GM23338 (cell line): ENCODE data around the gene ELAVL3. TPM values are rescaled to one million over a fixed set of nuclear protein-coding genes. Genes with fewer than 3 reads are reported as not detected.
"Not testable (repeated sequence)": the region's sequence is repeated elsewhere in the genome, so short reads cannot be mapped to it uniquely, and the experiment has no call there.

Source experiments
- ATAC-seq: fragments of 200-7000 bp; cut with Tn5 transposase; 3 replicates; pipeline ENCODE4 v1.9.1; 2020
- DNase-seq: peaks from one replicate; pipeline ENCODE4 v3.0.0-alpha.2; 2015; ENCODE audit warnings: low spot score
- H2AFZ ChIP-seq: fragments of 200-600 bp; sonication (generic); 2 replicates; pipeline ENCODE4 v1.8.0; 2016; ENCODE audit warnings: antibody characterized with exemption, mild to moderate bottlenecking, moderate library complexity
- H3F3A ChIP-seq: fragments of 200-600 bp; sonication (generic); replicated peaks from 2 replicates; pipeline ENCODE4 v1.8.0; 2017; ENCODE audit warnings: antibody characterized with exemption, mixed run types, low read depth
- H3K27ac ChIP-seq: fragments of 200-600 bp; sonication (generic); 2 replicates; pipeline ENCODE4 v1.6.1; 2016; ENCODE audit warnings: low read depth
- H3K27me3 ChIP-seq: fragments of 200-600 bp; sonication (generic); 2 replicates; pipeline ENCODE4 v1.8.0; 2016; ENCODE audit warnings: mild to moderate bottlenecking, mixed run types, moderate library complexity; ENCODE audit not compliant: insufficient read depth
- H3K36me3 ChIP-seq: fragments of 200-600 bp; sonication (generic); 2 replicates; pipeline ENCODE4 v1.8.0; 2016; ENCODE audit warnings: mild to moderate bottlenecking; ENCODE audit not compliant: insufficient read depth
- H3K4me1 ChIP-seq: fragments of 200-600 bp; sonication (generic); 2 replicates; pipeline ENCODE4 v1.8.0; 2016; ENCODE audit warnings: mild to moderate bottlenecking, moderate library complexity; ENCODE audit not compliant: insufficient read depth
- H3K4me2 ChIP-seq: fragments of 200-600 bp; sonication (generic); 2 replicates; pipeline ENCODE4 v1.7.1; 2017; ENCODE audit warnings: mixed run types
- H3K4me3 ChIP-seq: fragments of 200-600 bp; sonication (generic); 2 replicates; pipeline ENCODE4 v1.6.1; 2016; ENCODE audit warnings: mixed run types
- H3K79me2 ChIP-seq: fragments of 200-600 bp; sonication (generic); replicated peaks from 2 replicates; pipeline ENCODE4 v1.8.0; 2017; ENCODE audit warnings: mild to moderate bottlenecking; ENCODE audit not compliant: insufficient read depth
- H3K9me2 ChIP-seq: fragments of 200-600 bp; sonication (generic); 2 replicates; pipeline ENCODE4 v1.8.0; 2017; ENCODE audit not compliant: insufficient read depth
- H4K20me1 ChIP-seq: fragments of 200-600 bp; sonication (generic); replicated peaks from 2 replicates; pipeline ENCODE4 v1.8.0; 2017; ENCODE audit warnings: mild to moderate bottlenecking; ENCODE audit not compliant: insufficient read depth
- H3K27ac Mint-ChIP-seq: 2 replicates; pipeline ENCODE4 v1.8.0; 2020; ENCODE audit warnings: inconsistent platforms, mild to moderate bottlenecking, moderate library complexity, mixed read lengths
- H3K27me3 Mint-ChIP-seq: 3 replicates; pipeline ENCODE4 v1.8.0; 2022; ENCODE audit warnings: low read depth, mild to moderate bottlenecking, moderate library complexity, mixed read lengths, inconsistent platforms; ENCODE audit not compliant: insufficient read depth, poor library complexity
- H3K36me3 Mint-ChIP-seq: 3 replicates; pipeline ENCODE4 v1.8.0; 2021; ENCODE audit warnings: low read depth, mild to moderate bottlenecking, inconsistent platforms, moderate library complexity, mixed read lengths
- H3K4me1 Mint-ChIP-seq: 3 replicates; pipeline ENCODE4 v1.8.0; 2020; ENCODE audit warnings: mild to moderate bottlenecking, inconsistent platforms, mixed read lengths
- H3K4me3 Mint-ChIP-seq: 3 replicates; pipeline ENCODE4 v1.8.0; 2021; ENCODE audit warnings: moderate library complexity, mild to moderate bottlenecking, inconsistent platforms, mixed read lengths
- H3K9me3 Mint-ChIP-seq: 3 replicates; pipeline ENCODE4 v1.8.0; 2020; ENCODE audit warnings: moderate library complexity, mild to moderate bottlenecking, inconsistent platforms, mixed read lengths
- CREB1 ChIP-seq: fragments of 250-450 bp; sonication (Bioruptor Pico); IDR thresholded peaks from 2 replicates; pipeline ENCODE4 v1.5.0; 2020; ENCODE audit warnings: low read depth, mild to moderate bottlenecking, moderate library complexity
- EZH2phosphoT487 ChIP-seq: fragments of 200-600 bp; sonication (generic); IDR thresholded peaks from one replicate; pipeline ENCODE4 v1.8.1; 2018; ENCODE audit warnings: antibody characterized with exemption; ENCODE audit not compliant: unreplicated experiment
- polyA plus RNA-seq: library from polyadenylated mRNA; unstranded; fragments of >200 nt; fragmentation: Nextera tagmentation; extraction: Ambion mirVana; gene quantifications from 2 replicates; pipeline ENCODE4 v1.2.1, GENCODE V29; 2016
- total RNA-seq: library from RNA; depleted of rRNA; stranded (reverse); fragments of >200 nt; shearing (Covaris generic); gene quantifications from 2 replicates; pipeline ENCODE4 v1.2.3, GENCODE V29; 2014
- TF ChIP-seq, protein P1 (sequence below): fragments of 250-450 bp; sonication (Bioruptor Pico); IDR thresholded peaks from 2 replicates; pipeline ENCODE4 v1.5.0; 2020; ENCODE audit warnings: mild to moderate bottlenecking, moderate library complexity
- TF ChIP-seq, protein P2 (sequence below): IDR thresholded peaks from one replicate; pipeline ENCODE4 v1.6.1; 2018; ENCODE audit warnings: antibody characterized with exemption; ENCODE audit not compliant: unreplicated experiment
- TF ChIP-seq, protein P3 (sequence below), 2 experiments: fragments of 200-600 bp in 1 of 2; sonication (generic) in 1 of 2; conservative IDR thresholded peaks; 2 replicates each; pipeline versions ENCODE4 v1.5.1 to v1.6.1; 2016 to 2017; ENCODE audit warnings: antibody characterized with exemption in 2 of 2, low read depth in 2 of 2, mild to moderate bottlenecking in 2 of 2, moderate library complexity in 1 of 2

ELAVL3 gene
- total and polyA plus RNA-seq, 2 experiments from 2014 or later = 0.45 to 1.2 TPM

DNA sequence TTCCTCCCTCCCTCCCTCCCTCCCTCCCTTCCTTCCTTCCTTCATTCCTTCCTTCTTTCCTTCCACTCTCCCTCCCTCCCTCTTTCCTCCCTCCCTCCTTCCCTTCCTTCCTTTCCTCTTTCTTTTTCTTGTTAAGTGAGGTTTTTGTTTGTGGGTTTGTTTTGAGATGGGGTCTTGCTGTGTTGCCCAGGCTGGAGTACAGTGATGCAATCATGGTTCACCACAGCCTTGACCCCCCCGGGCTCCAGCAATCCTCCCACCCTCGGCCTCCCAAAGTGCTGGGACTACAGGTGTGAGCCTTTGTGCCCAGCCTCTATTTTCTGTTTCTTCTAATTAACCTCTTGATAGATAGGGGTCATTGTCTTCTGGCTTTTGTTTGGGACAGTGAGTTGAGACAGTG lies 19.4 kb downstream of the ELAVL3 start:
- Mint-ChIP-seq H3K27me3 (peaks cover 1% of the 10 kb centered on the region), H3K4me3 (no peak overlapping the region), H3K9me3 (no peaks in the 10 kb centered on the region), H3K27ac (no peak overlapping the region), H3K4me1 (peaks cover 8% of the 10 kb centered on the region; the same call in 2 of the 3 replicates), H3K36me3 (no peaks in the 10 kb centered on the region)
- Histone ChIP-seq H3K4me2 (no peak overlapping the region), H3K79me2 (no peaks in the 10 kb centered on the region), H4K20me1 (no peaks in the 10 kb centered on the region), H3K4me1 (peaks cover 11% of the 10 kb centered on the region; the same call in 1 of the 2 replicates), H3K27ac (no peak overlapping the region), H3K36me3 (no peaks in the 10 kb centered on the region), H3K27me3 (no peaks in the 10 kb centered on the region), H2AFZ (no peak overlapping the region), H3K4me3 (no peak overlapping the region), H3F3A (0 out of 2 replicates have a peak, but pooled peaks cover 5% of the 10 kb centered on the region), H3K9me2 (no peaks in the 10 kb centered on the region)
- DNase-seq = no peak
- TF ChIP-seq CREB1 = no peak
- no peak for TF ChIP-seq EZH2phosphoT487
- TF ChIP-seq, protein P1, sequence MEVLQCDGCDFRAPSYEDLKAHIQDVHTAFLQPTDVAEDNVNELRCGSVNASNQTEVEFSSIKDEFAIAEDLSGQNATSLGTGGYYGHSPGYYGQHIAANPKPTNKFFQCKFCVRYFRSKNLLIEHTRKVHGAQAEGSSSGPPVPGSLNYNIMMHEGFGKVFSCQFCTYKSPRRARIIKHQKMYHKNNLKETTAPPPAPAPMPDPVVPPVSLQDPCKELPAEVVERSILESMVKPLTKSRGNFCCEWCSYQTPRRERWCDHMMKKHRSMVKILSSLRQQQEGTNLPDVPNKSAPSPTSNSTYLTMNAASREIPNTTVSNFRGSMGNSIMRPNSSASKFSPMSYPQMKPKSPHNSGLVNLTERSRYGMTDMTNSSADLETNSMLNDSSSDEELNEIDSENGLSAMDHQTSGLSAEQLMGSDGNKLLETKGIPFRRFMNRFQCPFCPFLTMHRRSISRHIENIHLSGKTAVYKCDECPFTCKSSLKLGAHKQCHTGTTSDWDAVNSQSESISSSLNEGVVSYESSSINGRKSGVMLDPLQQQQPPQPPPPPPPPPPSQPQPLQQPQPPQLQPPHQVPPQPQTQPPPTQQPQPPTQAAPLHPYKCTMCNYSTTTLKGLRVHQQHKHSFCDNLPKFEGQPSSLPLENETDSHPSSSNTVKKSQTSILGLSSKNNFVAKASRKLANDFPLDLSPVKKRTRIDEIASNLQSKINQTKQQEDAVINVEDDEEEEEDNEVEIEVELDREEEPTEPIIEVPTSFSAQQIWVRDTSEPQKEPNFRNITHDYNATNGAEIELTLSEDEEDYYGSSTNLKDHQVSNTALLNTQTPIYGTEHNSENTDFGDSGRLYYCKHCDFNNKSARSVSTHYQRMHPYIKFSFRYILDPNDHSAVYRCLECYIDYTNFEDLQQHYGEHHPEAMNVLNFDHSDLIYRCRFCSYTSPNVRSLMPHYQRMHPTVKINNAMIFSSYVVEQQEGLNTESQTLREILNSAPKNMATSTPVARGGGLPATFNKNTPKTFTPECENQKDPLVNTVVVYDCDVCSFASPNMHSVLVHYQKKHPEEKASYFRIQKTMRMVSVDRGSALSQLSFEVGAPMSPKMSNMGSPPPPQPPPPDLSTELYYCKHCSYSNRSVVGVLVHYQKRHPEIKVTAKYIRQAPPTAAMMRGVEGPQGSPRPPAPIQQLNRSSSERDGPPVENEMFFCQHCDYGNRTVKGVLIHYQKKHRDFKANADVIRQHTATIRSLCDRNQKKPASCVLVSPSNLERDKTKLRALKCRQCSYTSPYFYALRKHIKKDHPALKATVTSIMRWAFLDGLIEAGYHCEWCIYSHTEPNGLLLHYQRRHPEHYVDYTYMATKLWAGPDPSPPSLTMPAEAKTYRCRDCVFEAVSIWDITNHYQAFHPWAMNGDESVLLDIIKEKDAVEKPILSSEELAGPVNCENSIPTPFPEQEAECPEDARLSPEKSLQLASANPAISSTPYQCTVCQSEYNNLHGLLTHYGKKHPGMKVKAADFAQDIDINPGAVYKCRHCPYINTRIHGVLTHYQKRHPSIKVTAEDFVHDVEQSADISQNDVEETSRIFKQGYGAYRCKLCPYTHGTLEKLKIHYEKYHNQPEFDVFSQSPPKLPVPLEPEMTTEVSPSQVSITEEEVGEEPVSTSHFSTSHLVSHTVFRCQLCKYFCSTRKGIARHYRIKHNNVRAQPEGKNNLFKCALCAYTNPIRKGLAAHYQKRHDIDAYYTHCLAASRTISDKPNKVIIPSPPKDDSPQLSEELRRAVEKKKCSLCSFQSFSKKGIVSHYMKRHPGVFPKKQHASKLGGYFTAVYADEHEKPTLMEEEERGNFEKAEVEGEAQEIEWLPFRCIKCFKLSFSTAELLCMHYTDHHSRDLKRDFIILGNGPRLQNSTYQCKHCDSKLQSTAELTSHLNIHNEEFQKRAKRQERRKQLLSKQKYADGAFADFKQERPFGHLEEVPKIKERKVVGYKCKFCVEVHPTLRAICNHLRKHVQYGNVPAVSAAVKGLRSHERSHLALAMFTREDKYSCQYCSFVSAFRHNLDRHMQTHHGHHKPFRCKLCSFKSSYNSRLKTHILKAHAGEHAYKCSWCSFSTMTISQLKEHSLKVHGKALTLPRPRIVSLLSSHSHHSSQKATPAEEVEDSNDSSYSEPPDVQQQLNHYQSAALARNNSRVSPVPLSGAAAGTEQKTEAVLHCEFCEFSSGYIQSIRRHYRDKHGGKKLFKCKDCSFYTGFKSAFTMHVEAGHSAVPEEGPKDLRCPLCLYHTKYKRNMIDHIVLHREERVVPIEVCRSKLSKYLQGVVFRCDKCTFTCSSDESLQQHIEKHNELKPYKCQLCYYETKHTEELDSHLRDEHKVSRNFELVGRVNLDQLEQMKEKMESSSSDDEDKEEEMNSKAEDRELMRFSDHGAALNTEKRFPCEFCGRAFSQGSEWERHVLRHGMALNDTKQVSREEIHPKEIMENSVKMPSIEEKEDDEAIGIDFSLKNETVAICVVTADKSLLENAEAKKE (CRISPR knock-in tag) = no peak
- no peak for ATAC-seq

DNA sequence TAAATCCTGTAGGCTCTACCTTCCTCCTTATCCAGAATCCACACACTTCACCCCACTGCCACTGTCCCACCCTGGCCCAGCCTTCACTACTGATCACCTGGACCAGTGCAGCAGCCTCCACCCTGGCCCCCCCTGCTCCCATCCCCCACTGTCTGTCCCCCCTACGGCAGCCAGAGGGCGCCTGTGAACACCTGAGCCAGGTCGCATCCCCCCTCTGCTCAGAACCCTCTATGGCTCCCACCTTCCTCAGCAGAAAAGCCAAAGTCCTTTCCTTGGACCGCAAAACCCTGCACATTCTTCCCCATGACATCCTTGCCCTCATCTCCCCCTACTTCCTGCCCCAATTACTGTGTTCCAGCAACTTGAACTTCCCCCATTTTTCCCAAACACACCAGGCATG lies 20.6 kb downstream of the ELAVL3 start:
- Mint-ChIP-seq H3K27me3 (peaks cover 3% of the 10 kb centered on the region), H3K27ac (no peak overlapping the region), H3K36me3 (no peaks in the 10 kb centered on the region), H3K9me3 (no peaks in the 10 kb centered on the region), H3K4me3 (no peak overlapping the region), H3K4me1 (no peaks in the 10 kb centered on the region)
- Histone ChIP-seq H3F3A (0 out of 2 replicates have a peak, but pooled peaks cover 11% of the 10 kb centered on the region), H3K9me2 (no peaks in the 10 kb centered on the region), H3K27me3 (no peaks in the 10 kb centered on the region), H2AFZ (no peak overlapping the region), H4K20me1 (no peaks in the 10 kb centered on the region), H3K4me2 (no peak overlapping the region), H3K79me2 (no peaks in the 10 kb centered on the region), H3K4me1 (no peaks in the 10 kb centered on the region), H3K4me3 (no peak overlapping the region), H3K27ac (no peak overlapping the region), H3K36me3 (no peaks in the 10 kb centered on the region)
- TF ChIP-seq, protein P2, sequence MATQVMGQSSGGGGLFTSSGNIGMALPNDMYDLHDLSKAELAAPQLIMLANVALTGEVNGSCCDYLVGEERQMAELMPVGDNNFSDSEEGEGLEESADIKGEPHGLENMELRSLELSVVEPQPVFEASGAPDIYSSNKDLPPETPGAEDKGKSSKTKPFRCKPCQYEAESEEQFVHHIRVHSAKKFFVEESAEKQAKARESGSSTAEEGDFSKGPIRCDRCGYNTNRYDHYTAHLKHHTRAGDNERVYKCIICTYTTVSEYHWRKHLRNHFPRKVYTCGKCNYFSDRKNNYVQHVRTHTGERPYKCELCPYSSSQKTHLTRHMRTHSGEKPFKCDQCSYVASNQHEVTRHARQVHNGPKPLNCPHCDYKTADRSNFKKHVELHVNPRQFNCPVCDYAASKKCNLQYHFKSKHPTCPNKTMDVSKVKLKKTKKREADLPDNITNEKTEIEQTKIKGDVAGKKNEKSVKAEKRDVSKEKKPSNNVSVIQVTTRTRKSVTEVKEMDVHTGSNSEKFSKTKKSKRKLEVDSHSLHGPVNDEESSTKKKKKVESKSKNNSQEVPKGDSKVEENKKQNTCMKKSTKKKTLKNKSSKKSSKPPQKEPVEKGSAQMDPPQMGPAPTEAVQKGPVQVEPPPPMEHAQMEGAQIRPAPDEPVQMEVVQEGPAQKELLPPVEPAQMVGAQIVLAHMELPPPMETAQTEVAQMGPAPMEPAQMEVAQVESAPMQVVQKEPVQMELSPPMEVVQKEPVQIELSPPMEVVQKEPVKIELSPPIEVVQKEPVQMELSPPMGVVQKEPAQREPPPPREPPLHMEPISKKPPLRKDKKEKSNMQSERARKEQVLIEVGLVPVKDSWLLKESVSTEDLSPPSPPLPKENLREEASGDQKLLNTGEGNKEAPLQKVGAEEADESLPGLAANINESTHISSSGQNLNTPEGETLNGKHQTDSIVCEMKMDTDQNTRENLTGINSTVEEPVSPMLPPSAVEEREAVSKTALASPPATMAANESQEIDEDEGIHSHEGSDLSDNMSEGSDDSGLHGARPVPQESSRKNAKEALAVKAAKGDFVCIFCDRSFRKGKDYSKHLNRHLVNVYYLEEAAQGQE = no peak
- TF ChIP-seq, protein P3, sequence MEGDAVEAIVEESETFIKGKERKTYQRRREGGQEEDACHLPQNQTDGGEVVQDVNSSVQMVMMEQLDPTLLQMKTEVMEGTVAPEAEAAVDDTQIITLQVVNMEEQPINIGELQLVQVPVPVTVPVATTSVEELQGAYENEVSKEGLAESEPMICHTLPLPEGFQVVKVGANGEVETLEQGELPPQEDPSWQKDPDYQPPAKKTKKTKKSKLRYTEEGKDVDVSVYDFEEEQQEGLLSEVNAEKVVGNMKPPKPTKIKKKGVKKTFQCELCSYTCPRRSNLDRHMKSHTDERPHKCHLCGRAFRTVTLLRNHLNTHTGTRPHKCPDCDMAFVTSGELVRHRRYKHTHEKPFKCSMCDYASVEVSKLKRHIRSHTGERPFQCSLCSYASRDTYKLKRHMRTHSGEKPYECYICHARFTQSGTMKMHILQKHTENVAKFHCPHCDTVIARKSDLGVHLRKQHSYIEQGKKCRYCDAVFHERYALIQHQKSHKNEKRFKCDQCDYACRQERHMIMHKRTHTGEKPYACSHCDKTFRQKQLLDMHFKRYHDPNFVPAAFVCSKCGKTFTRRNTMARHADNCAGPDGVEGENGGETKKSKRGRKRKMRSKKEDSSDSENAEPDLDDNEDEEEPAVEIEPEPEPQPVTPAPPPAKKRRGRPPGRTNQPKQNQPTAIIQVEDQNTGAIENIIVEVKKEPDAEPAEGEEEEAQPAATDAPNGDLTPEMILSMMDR (conservative IDR thresholded peaks at IDR 0.05; ENCODE audit: low read depth in 2 of 2) = peak; percentile 49 to 69
- ATAC-seq (no peak), DNase-seq (no peak)

DNA sequence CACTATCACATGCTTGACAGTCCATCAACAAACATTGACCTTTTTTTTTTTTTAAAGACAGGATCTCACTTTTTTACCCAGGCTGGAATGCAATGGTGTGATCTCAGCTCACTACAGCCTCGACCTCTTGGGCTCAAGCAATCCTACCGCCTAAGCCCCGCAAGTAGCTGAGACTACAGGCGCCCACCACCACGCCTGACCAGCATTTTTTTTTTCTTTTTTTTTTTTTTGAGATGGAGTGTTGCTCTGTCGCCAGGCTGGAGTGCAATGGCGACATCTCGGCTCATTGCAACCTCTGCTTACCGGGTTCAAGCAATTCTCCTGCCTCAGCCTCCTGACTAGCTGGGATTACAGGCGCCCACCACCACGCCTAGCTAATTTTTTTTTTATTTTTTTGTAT lies 21.9 kb downstream of the ELAVL3 start:
- not testable (repeated sequence) for H3K4me1 Mint-ChIP-seq, H3K36me3 ChIP-seq, H3K27ac Mint-ChIP-seq, ATAC-seq, H3K9me2 ChIP-seq, H3F3A ChIP-seq, H3K4me1 ChIP-seq, H3K4me3 ChIP-seq, H3K27me3 ChIP-seq, H3K4me2 ChIP-seq, H4K20me1 ChIP-seq, H3K79me2 ChIP-seq, H2AFZ ChIP-seq, H3K4me3 Mint-ChIP-seq, H3K36me3 Mint-ChIP-seq, DNase-seq, H3K9me3 Mint-ChIP-seq, H3K27me3 Mint-ChIP-seq, H3K27ac ChIP-seq
